K562 (cell line): ENCODE data around the gene PRPF38A. TPM values are rescaled to one million over a fixed set of nuclear protein-coding genes. Genes with fewer than 3 reads are reported as not detected.

Experiments used
- CHD7 ChIP-seq: fragments of 200-600 bp; sonication (generic); IDR thresholded peaks from one replicate; pipeline ENCODE4 v1.6.1; 2012; ENCODE audit warnings: mild to moderate bottlenecking, low read depth, low read length, inconsistent platforms
- HCFC1 ChIP-seq: IDR thresholded peaks from 2 replicates; pipeline ENCODE4 v1.6.1; 2012; ENCODE audit warnings: low read depth, low read length, improper control_type of control experiment
- HDAC2 ChIP-seq: fragments of 450-650 bp; IDR thresholded peaks from 2 replicates; pipeline ENCODE4 v1.6.1; 2016; ENCODE audit warnings: mild to moderate bottlenecking
- POLR3G ChIP-seq: IDR thresholded peaks from 2 replicates; pipeline ENCODE4 v1.6.1; 2011; ENCODE audit not compliant: insufficient read length, insufficient replicate concordance; ENCODE audit errors: extremely low read depth
- PRDM10 ChIP-seq: fragments of 450-650 bp; IDR thresholded peaks from 2 replicates; pipeline ENCODE4 v1.6.1; 2018; ENCODE audit not compliant: partially characterized antibody
- SP2 ChIP-seq: IDR thresholded peaks from 2 replicates; pipeline ENCODE4 v1.6.1; 2011; ENCODE audit warnings: mild to moderate bottlenecking, low read depth, low read length, moderate library complexity; ENCODE audit not compliant: poor library complexity, severe bottlenecking; ENCODE audit errors: extremely low read depth
- SPI1 ChIP-seq: IDR thresholded peaks from 2 replicates; pipeline ENCODE4 v1.6.1; 2011; ENCODE audit warnings: low read depth, low read length, control low read depth, borderline replicate concordance
- SRSF7 ChIP-seq: fragments of 200-400 bp; formaldehyde crosslinking; optimal IDR thresholded peaks from 2 replicates; pipeline ENCODE3; 2017; ENCODE audit warnings: mild to moderate bottlenecking, low read depth, low read length
- USF1 ChIP-seq: sonication (generic); formaldehyde crosslinking; IDR thresholded peaks from 2 replicates; pipeline ENCODE4 v1.9.0; 2022; ENCODE audit warnings: mild to moderate bottlenecking, missing genetic modification reagents
- ZNF232 ChIP-seq: sonication (generic); formaldehyde crosslinking; IDR thresholded peaks from 2 replicates; pipeline ENCODE4 v1.8.0; 2022; ENCODE audit warnings: mild to moderate bottlenecking, missing genetic modification reagents
- ZNF785 ChIP-seq: fragments of 250-450 bp; sonication (Bioruptor Pico); IDR thresholded peaks from 2 replicates; pipeline ENCODE4 v1.4.0; 2020; ENCODE audit warnings: mild to moderate bottlenecking
- polyA plus RNA-seq, 8 experiments: library from polyadenylated mRNA; depleted of rRNA in 4 of 8; stranded (reverse) in 5 of 8; unstranded in 3 of 8; fragments of >200 nt; fragmentation: Nextera tagmentation in 2 of 8; fragmentation: Illumina TruSeq in 1 of 8; extraction: Ambion mirVana in 2 of 8; extraction: Trizol in 1 of 8; gene quantifications; 2 replicates each; pipeline versions ENCODE4 v1.2.1 to v1.2.3, GENCODE V29; 2011 to 2014; ENCODE audit warnings: inconsistent platforms in 1 of 8, missing spikeins in 1 of 8
- total RNA-seq, 7 experiments: library from RNA; depleted of rRNA in 6 of 7; stranded (reverse); fragments of >200 nt in 6 of 7; fragmentation: Illumina TruSeq in 2 of 7; extraction: Trizol in 2 of 7; gene quantifications; 2 replicates each; pipeline versions ENCODE4 v1.2.1 to v1.2.3, GENCODE V29; 2011 to 2021; ENCODE audit warnings: low replicate concordance in 1 of 7

The PRPF38A gene
- total and polyA plus RNA-seq, 9 of the 15 experiments (the other 6 are each of a cell fraction or from before 2014, with no cell fraction given): 53.6 to 198 (median 89.2) TPM

- TF ChIP-seq CHD7 (no peak), USF1 (CRISPR knock-in tag) (peak; percentile 63; the same call in 1 of the 2 replicates), ZNF785 (CRISPR knock-in tag) (no peak), POLR3G (no peak), SPI1 (peak; percentile 43; the same call in 1 of the 2 replicates), SP2 (no peak), HCFC1 (peak; percentile 66), SRSF7 (no peak), PRDM10 (no peak), HDAC2 (peak; percentile 69), ZNF232 (CRISPR knock-in tag) (no peak)
These were observed at the start of gene PRPF38A, which contains the start of gene ORC1 (continued) for GRCh38 chr1:52404116-52404974.
